Effector CD4-positive, alpha-beta T cell (primary cell): Measurements from ENCODE around the gene THSD7A.

Experiments
- DNase-seq: peaks from one replicate; pipeline ENCODE4 v3.0.0-alpha.2; 2020

Gene THSD7A

GRCh38 chr7:11620406-11621253 is 211.4 kb downstream of the THSD7A start:
- no peak for DNase-seq

DNA sequence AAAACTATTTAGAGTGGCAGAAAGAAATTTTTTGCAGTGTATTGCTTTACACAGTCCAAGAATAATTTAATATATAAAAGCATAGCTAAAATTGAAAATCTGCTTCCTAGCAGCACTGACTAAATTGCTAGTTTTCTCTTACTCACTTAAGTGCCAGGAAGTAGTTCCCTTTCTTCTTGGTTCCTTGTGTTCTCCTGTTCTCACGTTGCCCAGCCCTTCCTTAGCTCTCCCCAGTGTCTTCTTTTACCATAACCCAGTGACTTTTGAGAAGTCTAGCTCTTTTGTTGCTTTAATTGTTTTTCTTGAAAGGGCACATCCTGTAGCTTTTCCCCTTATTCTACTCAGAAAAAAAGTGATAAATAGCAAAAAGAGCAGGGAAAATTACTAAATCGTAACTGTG is 215.5 kb downstream of the THSD7A start:
- no peak for DNase-seq

DNA sequence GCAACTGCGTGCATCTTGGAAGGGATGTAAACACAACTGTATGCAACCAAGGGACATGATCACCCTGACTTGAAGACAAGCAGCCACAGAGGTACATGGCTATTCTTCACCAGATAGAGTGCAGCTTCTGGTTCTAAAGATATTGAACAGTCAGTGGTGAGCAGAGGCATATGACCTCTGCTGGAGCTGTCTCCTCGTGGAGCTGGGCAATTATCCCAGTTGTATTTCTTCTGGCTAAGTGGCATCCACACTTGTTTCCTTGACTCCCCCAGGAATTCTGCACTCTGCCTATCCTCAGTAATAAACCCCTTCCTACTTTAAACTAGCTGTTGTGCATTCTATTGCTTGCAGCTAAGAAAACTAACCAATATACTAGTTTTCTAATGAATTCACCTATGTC is 216.8 kb downstream of the THSD7A start:
- DNase-seq = no peak

- no peak for DNase-seq
These were observed 218.6 kb downstream of the THSD7A start for GRCh38 chr7:11613292-11613930.

GRCh38 chr7:11612737-11613136 is 219.3 kb downstream of the THSD7A start:
- DNase-seq = no peak

DNA sequence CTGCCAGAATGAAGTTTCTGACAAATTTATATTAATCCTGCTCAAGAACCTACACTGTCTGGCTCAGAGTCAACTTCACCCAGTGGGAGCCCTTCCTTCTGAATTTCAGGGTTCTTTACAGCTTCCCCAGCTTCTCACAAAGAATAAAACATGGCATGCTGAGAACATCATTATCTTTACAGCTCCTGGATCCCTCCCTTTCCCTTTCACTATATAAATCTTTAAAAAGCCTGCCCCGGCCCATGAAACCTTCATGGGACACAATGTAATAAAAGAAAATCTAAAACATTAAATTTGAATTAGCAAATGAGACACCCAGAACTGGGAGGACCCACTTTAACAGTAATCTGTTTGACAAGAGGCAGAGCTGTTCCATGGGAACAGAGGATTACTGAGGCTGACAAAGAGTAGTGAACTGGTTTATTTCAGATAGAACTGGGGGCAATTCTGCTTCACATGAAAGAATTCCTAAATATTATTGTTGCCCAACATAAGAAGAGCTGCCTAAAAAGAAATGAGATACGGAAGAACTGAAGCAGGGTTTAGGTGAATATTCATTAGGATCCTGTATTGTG is 222.8 kb downstream of the THSD7A start:
- no peak for DNase-seq

- no peak for DNase-seq
These were observed 224.3 kb downstream of the THSD7A start for GRCh38 chr7:11607686-11608085.

- no peak for DNase-seq
These were observed 226.2 kb downstream of the THSD7A start for GRCh38 chr7:11605749-11606148.

GRCh38 chr7:11604505-11604904 is 227.5 kb downstream of the THSD7A start:
- DNase-seq = no peak

DNA sequence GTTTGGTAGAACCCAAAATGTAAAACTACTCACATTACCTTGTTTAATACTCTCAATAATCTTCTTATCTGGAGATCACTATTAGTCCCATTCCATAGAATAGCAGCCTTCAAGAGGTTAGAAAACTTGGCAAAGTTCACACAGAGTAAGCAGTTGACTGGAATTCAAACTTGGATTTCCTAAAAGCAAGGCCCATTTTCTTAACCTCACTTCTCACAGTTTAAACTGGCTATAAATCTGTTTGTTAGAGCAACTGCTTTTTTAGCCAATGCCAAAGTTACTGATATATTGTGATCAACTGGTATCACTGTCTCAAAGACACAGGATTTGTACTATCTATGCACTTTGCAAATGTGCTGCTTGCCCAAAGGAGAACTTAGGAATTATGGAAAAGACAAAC is 230.2 kb downstream of the THSD7A start:
- no peak for DNase-seq

DNA sequence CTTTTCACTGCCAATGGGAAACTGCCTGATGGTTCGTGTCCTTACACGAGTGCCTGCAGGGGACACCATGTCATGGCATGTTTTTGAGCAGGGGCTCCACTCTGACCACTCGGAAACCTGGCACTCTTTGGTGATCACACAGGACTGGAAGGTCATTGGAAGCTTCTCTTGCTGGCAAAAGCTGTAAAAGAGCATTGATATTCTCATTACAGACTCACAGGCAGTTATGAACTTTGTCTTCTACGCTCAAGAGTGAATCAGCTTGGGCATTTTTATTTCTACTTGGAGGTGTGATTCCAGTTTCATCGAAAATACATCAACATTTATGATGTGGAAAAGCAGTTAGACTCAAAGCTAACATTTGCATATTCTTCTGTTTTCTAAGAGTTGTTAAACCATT is 238.7 kb downstream of the THSD7A start:
- no peak for DNase-seq

DNA sequence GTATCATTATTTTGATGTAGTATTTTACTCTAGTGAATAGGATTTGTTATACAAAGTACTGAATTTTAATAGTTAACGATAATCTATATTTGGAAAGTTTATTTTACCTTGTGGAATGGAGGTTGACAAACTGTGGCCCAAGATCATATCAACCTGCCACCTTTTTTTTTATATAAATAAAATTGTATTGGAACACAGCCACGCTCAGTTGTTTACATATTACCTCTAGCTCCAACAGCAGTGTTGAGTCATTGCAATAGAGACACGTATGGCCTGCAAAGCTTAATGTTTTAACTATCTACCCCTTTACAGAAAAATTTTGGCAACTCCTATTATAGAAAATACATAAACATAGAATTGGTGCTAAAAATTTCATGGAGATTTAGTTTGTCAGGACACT is 239.3 kb downstream of the THSD7A start:
- no peak for DNase-seq

DNA sequence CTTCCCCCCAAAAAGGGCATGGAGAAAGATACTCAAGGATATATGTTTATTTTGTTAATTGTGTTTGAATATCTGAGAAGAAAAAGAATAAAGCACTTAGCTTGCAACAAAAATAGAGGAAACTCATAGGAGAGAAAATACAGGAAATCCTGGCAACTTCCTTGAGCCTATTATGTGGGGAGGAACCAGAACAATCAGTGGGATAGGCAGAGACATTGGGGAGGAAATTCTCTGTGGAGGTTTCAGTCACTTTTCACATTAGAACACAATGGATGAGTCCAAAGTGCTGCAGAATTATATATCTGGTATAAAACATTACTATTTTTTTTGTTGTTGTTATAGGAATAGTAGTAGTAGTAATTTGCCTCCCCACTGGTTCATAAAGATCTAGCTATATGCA is 240.1 kb downstream of the THSD7A start:
- no peak for DNase-seq

- DNase-seq = no peak
These were observed 240.9 kb downstream of the THSD7A start for GRCh38 chr7:11591055-11591633.

DNA sequence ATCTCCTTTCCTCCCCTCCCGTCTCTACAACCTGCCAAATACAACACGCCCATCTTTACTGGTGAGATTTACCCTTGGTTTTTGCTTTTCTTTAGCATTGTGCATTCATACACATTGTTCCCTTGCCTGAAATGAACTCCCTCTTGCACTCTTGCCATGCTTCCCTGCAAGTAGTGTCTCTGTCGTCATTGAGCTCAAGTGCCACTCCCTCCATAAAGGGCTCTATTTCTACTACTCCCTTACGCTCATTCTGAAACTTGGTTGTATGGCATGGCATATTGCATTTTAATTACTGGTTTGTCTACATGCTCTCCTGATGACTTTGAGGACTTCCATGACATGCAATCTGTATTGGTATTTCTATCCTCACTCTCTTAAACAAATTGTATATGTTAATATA is 242.7 kb downstream of the THSD7A start:
- no peak for DNase-seq

- no peak for DNase-seq
These were observed 244.2 kb downstream of the THSD7A start for GRCh38 chr7:11587814-11588213.

GRCh38 chr7:11587048-11587447 is 244.9 kb downstream of the THSD7A start:
- no peak for DNase-seq

GRCh38 chr7:11584406-11585031 is 247.5 kb downstream of the THSD7A start:
- DNase-seq = no peak

- no peak for DNase-seq
These were observed 252.9 kb downstream of the THSD7A start for GRCh38 chr7:11579141-11579540.

DNA sequence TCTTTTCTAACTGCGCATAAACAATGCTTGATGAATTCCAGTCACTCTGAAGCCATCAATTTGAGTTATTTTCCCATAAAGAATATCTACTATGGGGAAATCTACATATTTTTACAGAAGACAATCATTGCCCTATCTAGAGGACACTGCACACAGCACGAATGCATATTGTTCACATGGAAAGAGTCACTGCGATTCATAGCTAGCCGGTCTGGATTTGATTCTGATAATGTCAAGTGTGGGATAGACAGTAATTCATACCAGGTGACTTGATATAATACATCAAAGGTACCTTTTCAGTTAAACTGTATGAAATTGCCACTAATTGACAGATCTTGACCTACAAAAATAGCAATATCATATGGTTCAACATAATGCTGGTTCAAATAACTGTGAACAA is 255.7 kb downstream of the THSD7A start:
- no peak for DNase-seq

DNA sequence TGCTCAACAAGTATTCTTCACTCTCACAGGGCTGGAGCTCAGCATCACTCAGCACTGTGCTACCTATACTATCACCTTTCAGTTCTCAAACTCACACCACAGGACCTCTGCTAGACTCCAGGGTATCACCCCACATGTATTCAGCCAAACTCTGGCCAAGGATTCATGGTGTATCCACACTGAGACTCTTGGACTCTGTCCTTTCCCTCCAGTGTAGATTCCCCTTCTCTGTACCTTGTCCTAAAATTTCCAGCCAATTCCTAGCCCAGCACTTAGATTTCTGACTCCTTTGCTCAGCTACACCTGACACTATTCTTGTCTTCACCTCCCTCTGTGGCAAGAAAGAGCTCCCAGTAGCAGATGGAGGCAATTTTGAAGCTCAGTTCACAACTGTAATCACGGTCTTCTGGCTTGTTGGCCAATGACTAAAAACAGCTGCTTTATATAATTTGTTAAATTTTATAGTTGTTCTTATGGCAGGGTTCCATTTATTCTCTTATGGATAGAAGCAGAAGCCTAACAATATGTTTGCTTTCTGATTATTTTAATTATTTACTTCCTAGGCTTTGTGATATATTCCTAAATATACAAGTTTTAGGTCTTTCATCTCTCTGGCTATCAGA is 258.8 kb downstream of the THSD7A start:
- DNase-seq = no peak

- no peak for DNase-seq
These were observed 261.0 kb downstream of the THSD7A start for GRCh38 chr7:11570922-11571550.
